K562 (cell line): ENCODE measurements around the gene BCORL1. TPM values are rescaled to one million over a fixed set of nuclear protein-coding genes. Genes with fewer than 3 reads are reported as not detected.

Experiments used
- ATAC-seq: fragments of 200-7000 bp; cut with Tn5 transposase; 3 replicates; pipeline ENCODE4 v1.9.1; 2020; ENCODE audit warnings: moderate library complexity
- BruUV-seq: library from RNA; stranded (reverse); fragments of 400-500 nt; replicated peaks from 2 replicates; lab custom pipeline; 2021; lab: Mats Ljungman, UMichigan
- CTCF ChIA-PET: fragments of 300-600 bp; formaldehyde crosslinking; extraction: SDS; loops from one replicate; lab custom pipeline; 2021; ENCODE audit warnings: low intra/inter-chr PET ratio; lab: Yijun Ruan, JAX
- POLR2A ChIA-PET: fragments of 300-600, 350-650 bp; sonication (Branson Sonifier 250); formaldehyde crosslinking; extraction: SDS; loops from one replicate; lab custom pipeline; 2021; ENCODE audit warnings: antibody characterized with exemption, inconsistent platforms; lab: Yijun Ruan, JAX
- DNase-seq, 4 experiments: peaks; one replicate each; pipeline versions ENCODE4 v3.0.0 to v3.0.0-alpha.2; 2011 to 2018; ENCODE audit warnings: low spot score in 3 of 4, mixed read lengths in 3 of 4; ENCODE audit errors: extremely low read depth in 1 of 4
- FAIRE-seq: peaks from 2 replicates; lab custom pipeline; 2011; peaks lifted over from hg19 to GRCh38; lab: Jason Lieb, UNC
- H2AFZ ChIP-seq: 2 replicates; pipeline ENCODE4 v1.6.0; 2011; ENCODE audit warnings: low read depth, low read length, control low read depth, inconsistent platforms
- H3K27ac ChIP-seq: fragments of 200-600 bp; 3 replicates; pipeline ENCODE4 v1.8.0; 2011; ENCODE audit warnings: low read depth, mild to moderate bottlenecking, control low read depth, inconsistent platforms, low read length, moderate library complexity, mixed read lengths; ENCODE audit errors: extremely low read depth
- H3K27me3 ChIP-seq, 2 experiments: fragments of 300-600 bp in 1 of 2; 2 replicates in 1 of 2; 3 replicates in 1 of 2; pipeline versions ENCODE4 v1.6.0 to v1.8.0; 2011; ENCODE audit warnings: inconsistent platforms in 2 of 2, low read length in 2 of 2, mild to moderate bottlenecking in 1 of 2, mixed read lengths in 1 of 2, moderate library complexity in 1 of 2; ENCODE audit not compliant: control insufficient read depth in 2 of 2, insufficient read depth in 2 of 2
- H3K36me3 ChIP-seq: fragments of 300-600 bp; 3 replicates; pipeline ENCODE4 v1.8.0; 2011; ENCODE audit warnings: mild to moderate bottlenecking, low read length, inconsistent platforms; ENCODE audit not compliant: control insufficient read depth, insufficient read depth
- H3K4me1 ChIP-seq, 2 experiments: fragments of 200-600 bp in 1 of 2; replicated peaks in 1 of 2; 2 replicates in 1 of 2; 3 replicates in 1 of 2; pipeline versions ENCODE4 v1.5.1 to v1.8.0; 2011; ENCODE audit warnings: inconsistent platforms in 2 of 2, low read length in 2 of 2, mild to moderate bottlenecking in 1 of 2, mixed read lengths in 1 of 2, moderate library complexity in 1 of 2; ENCODE audit not compliant: control insufficient read depth in 2 of 2, insufficient read depth in 2 of 2
- H3K4me2 ChIP-seq: 2 replicates; pipeline ENCODE4 v1.6.1; 2011; ENCODE audit warnings: low read length, control low read depth, inconsistent platforms, mixed read lengths; ENCODE audit not compliant: insufficient read depth
- H3K4me3 ChIP-seq: fragments of 200-600 bp; sonication (generic), shearing (Covaris generic); 2 replicates; pipeline ENCODE4 v1.5.1; 2016; ENCODE audit warnings: control low read depth, inconsistent platforms
- H3K79me2 ChIP-seq: fragments of 200-600 bp; 3 replicates; pipeline ENCODE4 v1.8.0; 2011; ENCODE audit warnings: low read length, inconsistent platforms; ENCODE audit not compliant: control insufficient read depth, insufficient read depth
- H3K9ac ChIP-seq, 2 experiments: 2 replicates each; pipeline versions ENCODE4 v1.6.0 to v1.6.1; 2011; ENCODE audit warnings: low read depth in 2 of 2, low read length in 2 of 2, control low read depth in 1 of 2, inconsistent platforms in 1 of 2, mild to moderate bottlenecking in 1 of 2, mixed read lengths in 1 of 2; ENCODE audit not compliant: insufficient read depth in 1 of 2
- H3K9me1 ChIP-seq: one replicate; pipeline ENCODE4 v1.6.0; 2011; ENCODE audit warnings: inconsistent platforms, mild to moderate bottlenecking, low read length, moderate library complexity; ENCODE audit not compliant: control insufficient read depth, insufficient read depth
- H3K9me3 ChIP-seq: replicated peaks from 2 replicates; pipeline ENCODE4 v1.5.1; 2011; ENCODE audit warnings: low read depth, low read length, inconsistent platforms; ENCODE audit not compliant: control insufficient read depth, insufficient read depth
- H4K20me1 ChIP-seq: replicated peaks from 2 replicates; pipeline ENCODE4 v1.6.1; 2011; ENCODE audit warnings: low read length, inconsistent platforms, mixed read lengths; ENCODE audit not compliant: control insufficient read depth, insufficient read depth
- JUND ChIP-seq, 2 experiments: IDR thresholded peaks; 2 replicates in 1 of 2; 3 replicates in 1 of 2; pipeline ENCODE4 v1.6.1; 2011; ENCODE audit warnings: borderline replicate concordance in 2 of 2, low read depth in 2 of 2, low read length in 2 of 2, improper control_type of control experiment in 1 of 2, missing biosample characterization in 1 of 2, missing genetic modification characterization in 1 of 2, missing genetic modification reagents in 1 of 2
- NR2F6 ChIP-seq: fragments of 450-650 bp; formaldehyde crosslinking; IDR thresholded peaks from 2 replicates; pipeline ENCODE4 v1.4.0; 2020; ENCODE audit warnings: mild to moderate bottlenecking
- RFX5 ChIP-seq: IDR thresholded peaks from 2 replicates; pipeline ENCODE4 v1.6.1; 2011; ENCODE audit warnings: low read depth, mild to moderate bottlenecking, improper control_type of control experiment, low read length
- SAP30 ChIP-seq: fragments of 200-600 bp; sonication (generic); IDR thresholded peaks from 2 replicates; pipeline ENCODE4 v1.6.1; 2012; ENCODE audit warnings: borderline replicate concordance, low read depth, mild to moderate bottlenecking, moderate library complexity, low read length, control low read depth, inconsistent platforms; ENCODE audit not compliant: insufficient read depth, poor library complexity, severe bottlenecking
- TAL1 ChIP-seq: fragments of 450-650 bp; IDR thresholded peaks from 2 replicates; pipeline ENCODE4 v1.6.1; 2016; ENCODE audit warnings: mild to moderate bottlenecking
- ZFX ChIP-seq: sonication (generic); formaldehyde crosslinking; IDR thresholded peaks from 2 replicates; pipeline ENCODE4 v1.8.0; 2022; ENCODE audit warnings: mild to moderate bottlenecking, missing genetic modification reagents, moderate library complexity
- WGBS: fragments of 100-300 bp; shearing (Covaris generic); methylation state at CpG from one replicate; pipeline ENCODE4 v1.1.6; 2016; ENCODE audit warnings: low coverage, mixed read lengths; ENCODE audit not compliant: insufficient coverage; ENCODE audit errors: missing lambda C conversion rate; 5-methylcytosine and 5-hydroxymethylcytosine counted together
- in situ Hi-C: fragments of 300-500 bp; cut with MboI; formaldehyde crosslinking; loops from 4 replicates; pipeline ENCODE4 v1.15.0; 2018; ENCODE audit warnings: inconsistent platforms, mixed read lengths
- intact Hi-C: fragments of 100-400 bp; cut with micrococcal nuclease; formaldehyde crosslinking; loops from 2 replicates; pipeline ENCODE4 v1.14.2; 2022
- polyA plus RNA-seq, 8 experiments: library from polyadenylated mRNA; depleted of rRNA in 4 of 8; stranded (reverse) in 5 of 8; unstranded in 3 of 8; fragments of >200 nt; fragmentation: Nextera tagmentation in 2 of 8; fragmentation: Illumina TruSeq in 1 of 8; extraction: Ambion mirVana in 2 of 8; extraction: Trizol in 1 of 8; gene quantifications; 2 replicates each; pipeline versions ENCODE4 v1.2.1 to v1.2.3, GENCODE V29; 2011 to 2014; ENCODE audit warnings: inconsistent platforms in 1 of 8, missing spikeins in 1 of 8
- total RNA-seq, 7 experiments: library from RNA; depleted of rRNA in 6 of 7; stranded (reverse); fragments of >200 nt in 6 of 7; fragmentation: Illumina TruSeq in 2 of 7; extraction: Trizol in 2 of 7; gene quantifications; 2 replicates each; pipeline versions ENCODE4 v1.2.1 to v1.2.3, GENCODE V29; 2011 to 2021; ENCODE audit warnings: low replicate concordance in 1 of 7
- TF ChIP-seq, protein P1 (sequence below): fragments of 150-350 bp; conservative IDR thresholded peaks from 2 replicates; pipeline ENCODE4 v1.6.1; 2014; ENCODE audit warnings: low read length

Gene BCORL1
- total and polyA plus RNA-seq, 9 of the 15 experiments (the other 6 are each of a cell fraction or from before 2014, with no cell fraction given) = 0.48 to 29.6 (median 2.1) TPM

DNA sequence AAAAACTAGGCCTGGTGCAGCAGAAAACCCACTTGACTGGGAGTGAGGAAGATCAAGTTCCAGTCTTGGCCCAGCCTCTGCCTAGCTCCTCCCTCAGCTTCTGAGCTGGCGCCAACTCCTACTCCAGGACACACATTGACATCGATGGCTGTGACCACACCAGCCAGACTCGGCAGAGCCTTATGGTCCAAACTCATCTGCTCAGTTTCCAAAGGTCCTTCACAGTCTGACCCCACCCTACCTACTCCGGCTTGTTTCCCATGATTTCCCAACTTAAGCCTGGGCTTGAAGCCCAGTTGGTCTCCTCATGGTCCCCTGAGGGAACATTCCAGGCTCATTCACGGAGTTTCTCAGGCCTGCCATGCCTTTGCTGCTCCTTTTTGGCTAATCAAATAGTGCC, 117.7 kb downstream of the BCORL1 start:
- POLR2A ChIA-PET = interaction anchor here (3.4 kb wide), 1 partner anchor 9 kb away, joined by 11 read pairs; the partner anchor contains the start of gene ELF4
- DNase-seq = peak in 2 of 4 experiments; percentile 57 to 71
- no peak overlapping the region for H3K4me3 ChIP-seq
- CTCF ChIA-PET = no interaction called here
- WGBS = 15% methylated on average over 3 of the region's 5 CpGs
- in situ Hi-C loops = no loop called here
- H3K79me2 ChIP-seq = peaks cover 91% of the 10 kb centered on the region
- H3K9me3 ChIP-seq = no peaks in the 10 kb centered on the region
- TF ChIP-seq RFX5 (no peak), ZFX (CRISPR knock-in tag) (peak; percentile 34; the same call in 1 of the 2 replicates)
- peaks cover 2% of the 10 kb centered on the region for H3K9me1 ChIP-seq
- FAIRE-seq = peak; percentile 91
- H3K27ac ChIP-seq = peak overlapping the region; percentile 44; the same call in 2 of the 3 replicates
- H3K9ac ChIP-seq = peak overlapping the region; percentile 6 to 20; a peak in 2 of 4 replicates
- H3K36me3 ChIP-seq = peaks cover 18% of the 10 kb centered on the region; the same call in 2 of the 3 replicates
- BruUV-seq = no TSS peak
- peak; percentile 88 for ATAC-seq
- peak overlapping the region; percentile 26; the same call in 1 of the 2 replicates for H2AFZ ChIP-seq
- peaks cover 9% of the 10 kb centered on the region; the same call in 1 of the 2 replicates for H4K20me1 ChIP-seq
- intact Hi-C loops = no loop called here
- peak overlapping the region; percentile 53 for H3K4me2 ChIP-seq
- H3K27me3 ChIP-seq = no peaks in the 10 kb centered on the region
- H3K4me1 ChIP-seq = peaks cover 32 to 43% of the 10 kb centered on the region in 2 experiments

DNA sequence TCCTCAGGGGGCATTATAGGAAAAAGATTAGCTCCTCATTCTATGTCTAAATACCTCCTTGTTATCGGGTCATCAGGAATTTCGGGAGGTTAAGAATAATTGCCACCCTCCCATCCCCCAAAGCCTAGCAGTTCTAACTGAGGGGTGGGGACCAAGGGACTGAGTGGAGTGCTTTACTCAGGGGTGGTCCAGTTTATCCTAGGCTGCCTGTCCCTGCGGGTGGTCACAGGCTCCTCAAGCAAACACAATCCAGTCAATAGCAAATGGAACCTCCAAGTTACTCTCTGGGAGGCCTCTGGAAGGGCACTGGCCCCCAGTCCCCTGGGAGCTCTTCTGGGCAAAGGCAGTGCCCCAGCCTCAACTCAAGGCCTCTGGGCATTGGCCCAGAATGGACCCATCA, 121.2 kb downstream of the BCORL1 start:
- FAIRE-seq = no peak
- BruUV-seq = no TSS peak
- Histone ChIP-seq H3K9me3 (no peaks in the 10 kb centered on the region), H4K20me1 (peaks cover 27% of the 10 kb centered on the region), H3K36me3 (peaks cover 21% of the 10 kb centered on the region), H3K9me1 (no peaks in the 10 kb centered on the region), H2AFZ (no peak overlapping the region), H3K4me1 (peaks cover 30 to 37% of the 10 kb centered on the region in 2 experiments), H3K27ac (no peak overlapping the region), H3K27me3 (no peaks in the 10 kb centered on the region), H3K79me2 (peaks cover 96% of the 10 kb centered on the region), H3K4me3 (no peak overlapping the region), H3K4me2 (no peak overlapping the region), H3K9ac (no peak overlapping the region)
- intact Hi-C loops (no loop called here), in situ Hi-C loops (no loop called here)
- no peak for DNase-seq
- ATAC-seq = no peak
- CTCF ChIA-PET = no interaction called here
- POLR2A ChIA-PET = interaction anchor here (0.5 kb wide), 1 partner anchor 32 kb away, joined by 3 read pairs; no protein-coding TSS in a partner anchor
- WGBS = 28% methylated on average over 3 of the region's 3 CpGs
- no peak for TF ChIP-seq SAP30
- TF ChIP-seq, protein P1, sequence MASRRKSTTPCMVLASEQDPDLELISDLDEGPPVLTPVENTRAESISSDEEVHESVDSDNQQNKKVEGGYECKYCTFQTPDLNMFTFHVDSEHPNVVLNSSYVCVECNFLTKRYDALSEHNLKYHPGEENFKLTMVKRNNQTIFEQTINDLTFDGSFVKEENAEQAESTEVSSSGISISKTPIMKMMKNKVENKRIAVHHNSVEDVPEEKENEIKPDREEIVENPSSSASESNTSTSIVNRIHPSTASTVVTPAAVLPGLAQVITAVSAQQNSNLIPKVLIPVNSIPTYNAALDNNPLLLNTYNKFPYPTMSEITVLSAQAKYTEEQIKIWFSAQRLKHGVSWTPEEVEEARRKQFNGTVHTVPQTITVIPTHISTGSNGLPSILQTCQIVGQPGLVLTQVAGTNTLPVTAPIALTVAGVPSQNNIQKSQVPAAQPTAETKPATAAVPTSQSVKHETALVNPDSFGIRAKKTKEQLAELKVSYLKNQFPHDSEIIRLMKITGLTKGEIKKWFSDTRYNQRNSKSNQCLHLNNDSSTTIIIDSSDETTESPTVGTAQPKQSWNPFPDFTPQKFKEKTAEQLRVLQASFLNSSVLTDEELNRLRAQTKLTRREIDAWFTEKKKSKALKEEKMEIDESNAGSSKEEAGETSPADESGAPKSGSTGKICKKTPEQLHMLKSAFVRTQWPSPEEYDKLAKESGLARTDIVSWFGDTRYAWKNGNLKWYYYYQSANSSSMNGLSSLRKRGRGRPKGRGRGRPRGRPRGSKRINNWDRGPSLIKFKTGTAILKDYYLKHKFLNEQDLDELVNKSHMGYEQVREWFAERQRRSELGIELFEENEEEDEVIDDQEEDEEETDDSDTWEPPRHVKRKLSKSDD = no peak
- TF ChIP-seq NR2F6 (CRISPR knock-in tag) = no peak
- TF ChIP-seq TAL1 = no peak
- no peak for TF ChIP-seq JUND (IDR thresholded peaks at IDR 0.05; ENCODE audit: borderline replicate concordance, low read depth, low read length)
- TF ChIP-seq JUND (tag; IDR thresholded peaks at IDR 0.05; ENCODE audit: borderline replicate concordance, low read depth, low read length) = no peak
